Naive B cell (primary cell): Measurements from ENCODE around the gene NLN. TPM values are rescaled to one million over a fixed set of nuclear protein-coding genes. Genes with fewer than 3 reads are reported as not detected.
A peak's percentile ranks its signal among the peaks of the same experiment; 100 is the strongest.

ENCODE experiments used
- ATAC-seq, 2 donors: fragments of 150-1000 bp; cut with Tn5 transposase; 2 replicates each; pipeline ENCODE4 v1.10.0; 2021; ENCODE audit warnings: low read depth in 2 of 2, mild to moderate bottlenecking in 2 of 2, moderate library complexity in 2 of 2
- DNase-seq: peaks from one replicate; pipeline ENCODE4 v3.0.0; 2022
- H3K27ac Mint-ChIP-seq, 6 donors: one replicate each; pipeline ENCODE4 v1.8.0; 2020 to 2022; ENCODE audit warnings: mild to moderate bottlenecking in 6 of 6, mixed read lengths in 6 of 6, moderate library complexity in 5 of 6, inconsistent platforms in 2 of 6
- H3K27me3 Mint-ChIP-seq, 3 donors: one replicate each; pipeline ENCODE4 v1.8.0; 2021 to 2022; ENCODE audit warnings: mixed read lengths in 3 of 3, mild to moderate bottlenecking in 1 of 3
- H3K36me3 Mint-ChIP-seq, 2 donors: one replicate each; pipeline ENCODE4 v1.8.0; 2020 to 2022; ENCODE audit warnings: mixed read lengths in 2 of 2, inconsistent platforms in 1 of 2, mild to moderate bottlenecking in 1 of 2
- H3K4me1 Mint-ChIP-seq, 3 donors: one replicate each; pipeline ENCODE4 v1.8.0; 2020 to 2022; ENCODE audit warnings: mixed read lengths in 3 of 3, inconsistent platforms in 1 of 3, mild to moderate bottlenecking in 1 of 3, moderate library complexity in 1 of 3
- H3K4me3 Mint-ChIP-seq, 8 donors: one replicate each; pipeline ENCODE4 v1.8.0; 2020 to 2022; ENCODE audit warnings: mild to moderate bottlenecking in 8 of 8, mixed read lengths in 8 of 8, moderate library complexity in 8 of 8, inconsistent platforms in 2 of 8
- H3K9me3 Mint-ChIP-seq, 7 donors: one replicate each; pipeline ENCODE4 v1.8.0; 2020 to 2022; ENCODE audit warnings: mixed read lengths in 7 of 7, mild to moderate bottlenecking in 5 of 7, inconsistent platforms in 2 of 7, moderate library complexity in 1 of 7
- polyA plus RNA-seq, 6 donors: library from polyadenylated mRNA; unstranded; fragments of 300-500 nt; fragmentation: Illumina TruSeq; gene quantifications; one replicate each; pipeline ENCODE4 v1.2.3, GENCODE V29; 2021; ENCODE audit warnings: low read depth in 6 of 6

The NLN gene
- polyA plus RNA-seq, 6 donors from 2014 or later = 1.9 to 7.3 (median 4.1) TPM

- no peak for DNase-seq
- Mint-ChIP-seq H3K4me3 (no peak overlapping the region), H3K9me3 (peaks cover 0 to 7% (median 0%) of the 10 kb centered on the region in 7 donors), H3K4me1 (peaks cover 10 to 13% (median 12%) of the 10 kb centered on the region in 3 donors), H3K27me3 (no peaks in the 10 kb centered on the region), H3K27ac (no peak overlapping the region), H3K36me3 (no peaks in the 10 kb centered on the region)
- no peak for ATAC-seq
Measured at GRCh38 chr5:65738305-65738704, 16.3 kb downstream of the NLN start.

GRCh38 chr5:65739162-65739561 is 17.2 kb downstream of the NLN start:
- H3K9me3 Mint-ChIP-seq = peaks cover 0 to 7% (median 0%) of the 10 kb centered on the region in 7 donors
- no peaks in the 10 kb centered on the region for H3K36me3 Mint-ChIP-seq
- no peak for DNase-seq
- no peak overlapping the region for H3K27ac Mint-ChIP-seq
- H3K4me3 Mint-ChIP-seq = no peak overlapping the region
- no peaks in the 10 kb centered on the region for H3K27me3 Mint-ChIP-seq
- H3K4me1 Mint-ChIP-seq = peaks cover 10 to 13% (median 12%) of the 10 kb centered on the region in 3 donors
- ATAC-seq = no peak

GRCh38 chr5:65742565-65743231 is 20.7 kb downstream of the NLN start:
- Mint-ChIP-seq H3K27me3 (no peaks in the 10 kb centered on the region), H3K9me3 (peaks cover 0 to 4% (median 0%) of the 10 kb centered on the region in 7 donors), H3K27ac (peak overlapping the region in 1 of 6 donors; percentile 75), H3K4me1 (no peaks in the 10 kb centered on the region), H3K36me3 (no peaks in the 10 kb centered on the region), H3K4me3 (no peak overlapping the region)
- ATAC-seq (peak; percentile 49), DNase-seq (peak; percentile 11)

- no peak for DNase-seq
- H3K27me3 Mint-ChIP-seq = no peaks in the 10 kb centered on the region
- no peak overlapping the region for H3K4me3 Mint-ChIP-seq
- H3K36me3 Mint-ChIP-seq = no peaks in the 10 kb centered on the region
- no peak overlapping the region for H3K27ac Mint-ChIP-seq
- H3K9me3 Mint-ChIP-seq = peaks cover 0 to 7% (median 0%) of the 10 kb centered on the region in 7 donors
- no peak for ATAC-seq
- H3K4me1 Mint-ChIP-seq = no peaks in the 10 kb centered on the region
Measured at GRCh38 chr5:65749221-65749844, 27.3 kb downstream of the NLN start.

- no peaks in the 10 kb centered on the region for H3K36me3 Mint-ChIP-seq
- no peaks in the 10 kb centered on the region for H3K4me1 Mint-ChIP-seq
- no peaks in the 10 kb centered on the region for H3K27me3 Mint-ChIP-seq
- no peak overlapping the region for H3K4me3 Mint-ChIP-seq
- peaks cover 0 to 7% (median 0%) of the 10 kb centered on the region in 7 donors for H3K9me3 Mint-ChIP-seq
- ATAC-seq (no peak), DNase-seq (no peak)
- peak overlapping the region in 1 of 6 donors; percentile 5 for H3K27ac Mint-ChIP-seq
Measured at GRCh38 chr5:65749956-65750355, 28.0 kb downstream of the NLN start.

GRCh38 chr5:65750938-65751337 is 28.9 kb downstream of the NLN start:
- peaks cover 0 to 7% (median 0%) of the 10 kb centered on the region in 7 donors for H3K9me3 Mint-ChIP-seq
- no peak overlapping the region for H3K4me3 Mint-ChIP-seq
- no peaks in the 10 kb centered on the region for H3K4me1 Mint-ChIP-seq
- no peaks in the 10 kb centered on the region for H3K27me3 Mint-ChIP-seq
- no peak overlapping the region for H3K27ac Mint-ChIP-seq
- ATAC-seq = no peak
- H3K36me3 Mint-ChIP-seq = no peaks in the 10 kb centered on the region
- no peak for DNase-seq

- peak overlapping the region in 1 of 6 donors; percentile 21 for H3K27ac Mint-ChIP-seq
- H3K4me3 Mint-ChIP-seq = no peak overlapping the region
- DNase-seq (no peak), ATAC-seq (no peak)
- no peaks in the 10 kb centered on the region for H3K36me3 Mint-ChIP-seq
- peaks cover 0 to 5% (median 0%) of the 10 kb centered on the region in 7 donors for H3K9me3 Mint-ChIP-seq
- no peaks in the 10 kb centered on the region for H3K27me3 Mint-ChIP-seq
- H3K4me1 Mint-ChIP-seq = no peaks in the 10 kb centered on the region
Measured at GRCh38 chr5:65753189-65753588, 31.2 kb downstream of the NLN start.

- Mint-ChIP-seq H3K9me3 (no peaks in the 10 kb centered on the region), H3K27ac (no peak overlapping the region), H3K4me3 (no peak overlapping the region), H3K4me1 (peaks cover 0 to 4% (median 3%) of the 10 kb centered on the region in 3 donors), H3K27me3 (no peaks in the 10 kb centered on the region), H3K36me3 (peaks cover 0 to 9% of the 10 kb centered on the region in 2 donors)
- ATAC-seq (no peak), DNase-seq (no peak)
Measured at GRCh38 chr5:65758546-65759144, 36.6 kb downstream of the NLN start.

GRCh38 chr5:65760504-65761275 is 38.7 kb downstream of the NLN start:
- no peaks in the 10 kb centered on the region for H3K9me3 Mint-ChIP-seq
- DNase-seq (peak; percentile 1), ATAC-seq (peak; percentile 67 to 70)
- no peaks in the 10 kb centered on the region for H3K27me3 Mint-ChIP-seq
- H3K36me3 Mint-ChIP-seq = peaks cover 0 to 9% of the 10 kb centered on the region in 2 donors
- no peak overlapping the region for H3K4me3 Mint-ChIP-seq
- H3K4me1 Mint-ChIP-seq = peaks cover 0 to 4% (median 3%) of the 10 kb centered on the region in 3 donors
- peak overlapping the region in 1 of 6 donors; percentile 3 for H3K27ac Mint-ChIP-seq

- H3K4me3 Mint-ChIP-seq = no peak overlapping the region
- H3K27me3 Mint-ChIP-seq = no peaks in the 10 kb centered on the region
- no peak for DNase-seq
- ATAC-seq = no peak
- H3K27ac Mint-ChIP-seq = no peak overlapping the region
- peaks cover 2 to 9% of the 10 kb centered on the region in 2 donors for H3K36me3 Mint-ChIP-seq
- peaks cover 0 to 4% (median 3%) of the 10 kb centered on the region in 3 donors for H3K4me1 Mint-ChIP-seq
- no peaks in the 10 kb centered on the region for H3K9me3 Mint-ChIP-seq
Measured at GRCh38 chr5:65762234-65762633, 40.2 kb downstream of the NLN start.

GRCh38 chr5:65765582-65765981 is 43.6 kb downstream of the NLN start:
- no peak overlapping the region for H3K4me3 Mint-ChIP-seq
- H3K9me3 Mint-ChIP-seq = peaks cover 0 to 5% (median 3%) of the 10 kb centered on the region in 7 donors
- H3K4me1 Mint-ChIP-seq = peaks cover 0 to 4% (median 3%) of the 10 kb centered on the region in 3 donors
- no peak overlapping the region for H3K27ac Mint-ChIP-seq
- H3K36me3 Mint-ChIP-seq = peaks cover 12 to 15% of the 10 kb centered on the region in 2 donors
- no peak for DNase-seq
- no peaks in the 10 kb centered on the region for H3K27me3 Mint-ChIP-seq
- ATAC-seq = no peak

- H3K27me3 Mint-ChIP-seq = no peaks in the 10 kb centered on the region
- no peaks in the 10 kb centered on the region for H3K4me1 Mint-ChIP-seq
- peaks cover 0 to 5% (median 3%) of the 10 kb centered on the region in 7 donors for H3K9me3 Mint-ChIP-seq
- H3K4me3 Mint-ChIP-seq = no peak overlapping the region
- DNase-seq = no peak
- no peak for ATAC-seq
- peaks cover 12 to 15% of the 10 kb centered on the region in 2 donors for H3K36me3 Mint-ChIP-seq
- no peak overlapping the region for H3K27ac Mint-ChIP-seq
Measured at GRCh38 chr5:65766175-65766574, 44.2 kb downstream of the NLN start.

GRCh38 chr5:65766781-65767180 is 44.8 kb downstream of the NLN start:
- H3K4me1 Mint-ChIP-seq = no peaks in the 10 kb centered on the region
- ATAC-seq (no peak), DNase-seq (no peak)
- H3K27me3 Mint-ChIP-seq = no peaks in the 10 kb centered on the region
- peaks cover 0 to 5% (median 3%) of the 10 kb centered on the region in 7 donors for H3K9me3 Mint-ChIP-seq
- peaks cover 12 to 15% of the 10 kb centered on the region in 2 donors for H3K36me3 Mint-ChIP-seq
- no peak overlapping the region for H3K27ac Mint-ChIP-seq
- H3K4me3 Mint-ChIP-seq = no peak overlapping the region
